Stimulated activated CD8-positive, alpha-beta memory T cell treated with anti-CD3 and anti-CD28 coated beads, Interleukin-15, amount 100 ng/mL, for 48 hours (primary cell): ENCODE results near the gene ALG12.
"Not testable (repeated sequence)": the region's sequence is repeated elsewhere in the genome, so short reads cannot be mapped to it uniquely, and the experiment has no call there.

Experiments used
- DNase-seq, 2 donors: peaks; one replicate each; pipeline ENCODE4 v3.0.0-alpha.2; 2020; ENCODE audit warnings: low read depth in 2 of 2

Gene ALG12

GRCh38 chr22:49866646-49867045 lies 51.6 kb downstream of the ALG12 start:
- no peak for DNase-seq

GRCh38 chr22:49866134-49866533 lies 52.1 kb downstream of the ALG12 start:
- DNase-seq: no peak

- DNase-seq: no peak
Observed at GRCh38 chr22:49865156-49865555, 53.1 kb downstream of the ALG12 start.

- no peak for DNase-seq
Observed at GRCh38 chr22:49863931-49864330, 54.3 kb downstream of the ALG12 start.

GRCh38 chr22:49862496-49862776 lies 55.8 kb downstream of the ALG12 start:
- no peak for DNase-seq

GRCh38 chr22:49861642-49862495 lies 56.4 kb downstream of the ALG12 start:
- DNase-seq: no peak

- no peak for DNase-seq
Observed at GRCh38 chr22:49858827-49859226, 59.4 kb downstream of the ALG12 start.

GRCh38 chr22:49856766-49857618 lies 61.2 kb downstream of the ALG12 start:
- DNase-seq: no peak

- DNase-seq: no peak
Observed at GRCh38 chr22:49856343-49856742, 61.9 kb downstream of the ALG12 start.

- no peak for DNase-seq
Observed at GRCh38 chr22:49855251-49855911, 62.9 kb downstream of the ALG12 start.

GRCh38 chr22:49853981-49854831 lies 64.0 kb downstream of the ALG12 start:
- DNase-seq: no peak

GRCh38 chr22:49852898-49853894 lies 65.0 kb downstream of the ALG12 start, which contains the start of gene ZBED4:
ZBED4 (plus strand) TSS chr22:49853844; CDS start chr22:49883663, 29,819 bp downstream.
- DNase-seq: peak; percentile 98 to 99

GRCh38 chr22:49852568-49852897 lies 65.7 kb downstream of the ALG12 start:
- DNase-seq: not testable (repeated sequence)

- no peak for DNase-seq
Observed at GRCh38 chr22:49850959-49851802, 67.1 kb downstream of the ALG12 start.
